ENCODE measurements around the gene PPP1R7. TPM values are rescaled to one million over a fixed set of nuclear protein-coding genes. Genes with fewer than 3 reads are reported as not detected.

Gene PPP1R7
- total and polyA plus RNA-seq, 8 donors, result 21.5 to 38.7 (median 31.5) TPM

DNA sequence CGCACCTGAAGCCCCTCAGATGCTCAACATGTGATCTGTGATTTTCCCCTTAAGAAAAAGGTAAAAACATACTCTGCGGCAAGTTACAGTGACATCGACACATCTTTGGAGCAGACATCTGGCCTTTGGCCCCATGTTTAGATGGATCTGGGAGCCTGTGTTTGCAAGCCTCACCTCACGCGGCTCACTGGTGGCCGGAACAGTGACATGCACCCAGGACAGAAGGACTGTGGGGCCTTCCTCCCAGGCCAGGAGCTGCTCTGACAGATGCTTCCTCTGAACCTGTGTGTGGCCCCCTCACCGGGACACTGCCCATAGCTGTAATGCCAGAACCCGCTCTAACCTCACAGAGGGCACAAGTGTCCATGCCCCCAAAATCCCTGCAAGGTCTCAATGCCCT lies 14.1 kb upstream of the PPP1R7 start:
- FAIRE-seq, result no peak

DNA sequence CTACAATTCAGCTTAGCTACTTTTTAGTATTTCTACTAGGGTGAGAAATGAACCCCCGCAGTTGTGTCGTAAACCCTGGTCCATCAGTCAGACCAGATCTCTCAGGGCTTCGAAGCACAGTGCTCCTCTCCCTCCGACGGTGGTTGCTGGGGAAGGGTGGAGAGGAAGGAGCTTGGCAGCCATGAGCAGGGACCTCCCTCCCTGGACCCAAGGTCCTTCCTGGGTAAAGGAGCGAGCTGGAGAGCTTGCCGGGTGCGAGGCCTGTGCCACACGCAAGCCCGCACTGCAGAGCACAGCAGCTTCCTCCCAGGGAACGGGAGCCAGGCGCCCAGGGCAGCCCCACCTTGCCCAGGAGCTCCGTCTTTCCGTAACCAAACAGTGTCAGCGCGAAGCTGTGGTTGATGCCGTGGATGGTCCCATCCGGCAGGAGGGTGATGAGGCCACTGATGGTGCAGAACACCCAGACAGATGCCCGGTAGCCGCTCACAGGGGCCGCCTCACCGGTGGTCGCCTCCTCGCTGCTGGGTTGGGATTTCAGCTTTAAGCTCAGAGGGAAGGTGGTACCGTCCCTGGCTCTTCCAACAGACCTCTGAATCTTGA lies 13.5 kb upstream of the PPP1R7 start:
- WGBS, 2 donors, result 93 to 94% methylated on average over 23 to 25 of the region's 25 CpGs
- Histone ChIP-seq H3K27ac (no peak overlapping the region), H3K36me3 (no peaks in the 10 kb centered on the region), H3K4me3 (no peak overlapping the region), H3K4me1 (no peaks in the 10 kb centered on the region), H3K9me3 (no peaks in the 10 kb centered on the region), H3K27me3 (no peaks in the 10 kb centered on the region)
- intact Hi-C loops (cut with DNase I), result no loop called here
- DNase-seq, result peak in 1 of 6 donors; percentile 28
- FAIRE-seq, result no peak
- TF ChIP-seq CTCF (IDR thresholded peaks at IDR 0.05), result no peak
- no peak for ATAC-seq

More for the DNA sequence above, 14.1 kb upstream of the PPP1R7 start:
- H3K4me3 ChIP-seq, result no peak overlapping the region
- peak in 1 of 6 donors; percentile 29 for DNase-seq
- TF ChIP-seq CTCF (IDR thresholded peaks at IDR 0.05), result no peak
- ATAC-seq, result no peak
- 93 to 96% methylated on average over 8 of the region's 8 CpGs for WGBS, 2 donors
- no peaks in the 10 kb centered on the region for H3K36me3 ChIP-seq
- intact Hi-C loops (cut with DNase I), result no loop called here
- H3K27ac ChIP-seq, result no peak overlapping the region
- no peaks in the 10 kb centered on the region for H3K27me3 ChIP-seq
- H3K4me1 ChIP-seq, result no peaks in the 10 kb centered on the region
- H3K9me3 ChIP-seq, result no peaks in the 10 kb centered on the region

DNA sequence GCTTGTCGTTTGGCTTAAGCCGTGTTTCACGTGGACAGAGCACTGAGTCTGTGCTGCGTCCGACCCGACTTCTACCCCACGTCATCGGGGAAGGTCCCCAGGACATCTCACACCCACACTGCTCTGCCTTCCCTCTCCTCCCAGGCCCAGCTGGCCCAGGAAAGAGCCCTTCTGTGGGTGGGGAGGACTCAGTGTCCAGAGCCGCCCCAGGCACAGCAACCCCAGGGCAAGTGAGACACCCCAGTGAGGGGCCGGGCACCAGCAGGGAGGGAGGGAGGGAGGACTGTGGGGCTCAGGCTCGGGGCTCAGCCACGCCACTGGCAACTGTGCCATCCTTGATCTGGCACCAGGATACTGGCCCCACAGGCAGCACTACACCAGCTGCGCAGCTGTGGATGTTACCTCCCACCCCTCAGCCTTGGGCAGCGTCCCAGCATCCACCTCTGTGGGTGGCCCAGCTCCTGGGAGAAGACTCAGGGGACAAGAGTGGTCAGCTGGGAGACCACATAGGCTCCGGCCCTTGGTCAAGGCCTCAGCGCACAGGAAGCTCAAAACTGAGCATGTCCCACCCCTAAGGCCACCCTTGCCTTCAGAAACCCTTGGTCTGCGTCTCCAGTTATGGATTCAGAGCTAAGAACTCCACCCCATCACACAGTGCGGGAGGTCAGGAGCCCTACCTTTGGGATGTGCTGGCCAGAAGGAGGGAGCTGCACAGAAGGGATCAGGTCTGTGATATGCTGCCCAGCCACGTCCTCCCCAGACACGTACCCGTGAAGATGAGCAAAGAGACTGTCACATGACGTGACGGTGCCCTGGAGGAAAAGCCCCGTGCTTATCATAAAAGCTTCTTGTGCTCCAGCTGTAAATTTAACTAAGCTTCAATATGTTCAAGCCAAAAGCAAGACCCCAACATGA lies 12.7 kb upstream of the PPP1R7 start:
- no peak overlapping the region for H3K4me3 ChIP-seq
- 89 to 93% methylated on average over 24 of the region's 24 CpGs for WGBS, 2 donors
- no peak for TF ChIP-seq CTCF (IDR thresholded peaks at IDR 0.05)
- H3K36me3 ChIP-seq, result no peaks in the 10 kb centered on the region
- intact Hi-C loops (cut with DNase I), result no loop called here
- no peak overlapping the region for H3K27ac ChIP-seq
- H3K9me3 ChIP-seq, result no peaks in the 10 kb centered on the region
- ATAC-seq, result no peak
- peak in 1 of 6 donors; percentile 48 for DNase-seq
- no peaks in the 10 kb centered on the region for H3K4me1 ChIP-seq
- FAIRE-seq, result no peak
- H3K27me3 ChIP-seq, result no peaks in the 10 kb centered on the region

GRCh38 chr2:241138471-241138870 lies 11.8 kb upstream of the PPP1R7 start:
- intact Hi-C loops (cut with DNase I), result no loop called here
- Histone ChIP-seq H3K4me1 (no peaks in the 10 kb centered on the region), H3K9me3 (no peaks in the 10 kb centered on the region), H3K27ac (no peak overlapping the region), H3K4me3 (no peak overlapping the region), H3K36me3 (no peaks in the 10 kb centered on the region), H3K27me3 (no peaks in the 10 kb centered on the region)
- no peak for TF ChIP-seq CTCF (IDR thresholded peaks at IDR 0.05)
- ATAC-seq, result no peak
- peak in 1 of 6 donors; percentile 20 for DNase-seq
- no peak for FAIRE-seq
- WGBS, 2 donors, result 94 to 97% methylated on average over 16 of the region's 16 CpGs
